Measurements from ENCODE around the gene CRYBG1. TPM values are rescaled to one million over a fixed set of nuclear protein-coding genes. Genes with fewer than 3 reads are reported as not detected.

Gene CRYBG1
- total and polyA plus RNA-seq, 2 of the 4 experiments (the other 2 are of a cell fraction), result 0.38 to 1.1 TPM

- Histone ChIP-seq H3K4me2 (ENCODE audit: low read depth, low read length) (no peak overlapping the region), H3K79me1 (ENCODE audit: low read depth in 1 of 2, low read length in 2 of 2) (no peaks in the 10 kb centered on the region), H3K14ac (replicated peaks; ENCODE audit: low read depth, low read length) (no peak overlapping the region), H3K27ac (ENCODE audit: insufficient read depth, low read length) (no peak overlapping the region), H2BK5ac (ENCODE audit: low read depth, low read length, poor library complexity, severe bottlenecking) (no peak overlapping the region), H3K36me3 (ENCODE audit: control insufficient read depth, insufficient read depth, low read length) (no peaks in the 10 kb centered on the region), H3K9me1 (ENCODE audit: insufficient read depth, low read length) (no peaks in the 10 kb centered on the region), H2AK9ac (replicated peaks; ENCODE audit: low read depth, low read length, poor library complexity) (no peak overlapping the region), H3K23ac (ENCODE audit: low read depth, low read length) (no peak overlapping the region), H4K5ac (ENCODE audit: low read depth, low read length) (no peak overlapping the region), H3K4me3 (ENCODE audit: insufficient read depth, low read depth, low read length) (no peak overlapping the region), H3K56ac (ENCODE audit: extremely low read depth, insufficient read depth, low read length) (no peak overlapping the region), H4K20me1 (ENCODE audit: insufficient read depth, low read length) (no peaks in the 10 kb centered on the region), H3K9ac (ENCODE audit: low read depth, low read length) (no peak overlapping the region), H2BK120ac (ENCODE audit: low read depth, low read length) (no peak overlapping the region), H3K4me1 (ENCODE audit: control insufficient read depth, insufficient read depth, low read length) (no peaks in the 10 kb centered on the region), H4K8ac (ENCODE audit: low read depth in 2 of 2, low read length in 2 of 2) (no peak overlapping the region), H2AFZ (replicated peaks; ENCODE audit: low read length, poor library complexity) (no peak overlapping the region), H2AK5ac (ENCODE audit: low read depth, low read length) (no peak overlapping the region), H2BK20ac (ENCODE audit: low read depth, low read length) (no peak overlapping the region), H2BK15ac (ENCODE audit: low read depth, low read length) (no peak overlapping the region), H4K91ac (ENCODE audit: insufficient read depth, low read depth, low read length) (no peak overlapping the region), H3K4ac (ENCODE audit: low read depth, low read length) (no peak overlapping the region), H3K18ac (ENCODE audit: low read depth, low read length) (no peak overlapping the region), H3K9me3 (ENCODE audit: control insufficient read depth, insufficient read depth, low read length) (no peaks in the 10 kb centered on the region), H3K27me3 (ENCODE audit: control insufficient read depth, insufficient read depth, low read length) (no peaks in the 10 kb centered on the region)
- TF ChIP-seq USF2 (IDR thresholded peaks at IDR 0.05; ENCODE audit: low read depth, low read length), result no peak
- TF ChIP-seq MAZ (IDR thresholded peaks at IDR 0.05; ENCODE audit: borderline replicate concordance, low read depth, low read length), result no peak
- no peak for TF ChIP-seq FOS (IDR thresholded peaks at IDR 0.05; ENCODE audit: low read depth, low read length)
- TF ChIP-seq CHD1 (IDR thresholded peaks at IDR 0.05; ENCODE audit: low read depth, low read length), result no peak
- no peak for TF ChIP-seq RCOR1 (IDR thresholded peaks at IDR 0.05; ENCODE audit: insufficient replicate concordance, low read length)
- TF ChIP-seq ELK1 (IDR thresholded peaks at IDR 0.05; ENCODE audit: borderline replicate concordance, low read depth, low read length), result no peak
- TF ChIP-seq RAD21 (IDR thresholded peaks at IDR 0.05; ENCODE audit: low read length), result no peak
- no peak for TF ChIP-seq BHLHE40 (IDR thresholded peaks at IDR 0.05; ENCODE audit: low read depth, low read length)
- no peak for TF ChIP-seq MXI1 (IDR thresholded peaks at IDR 0.05; ENCODE audit: borderline replicate concordance, low read depth, low read length)
- no peak for TF ChIP-seq MAFK (IDR thresholded peaks at IDR 0.05; ENCODE audit: low read depth, low read length)
- TF ChIP-seq NFE2L2 (IDR thresholded peaks at IDR 0.05; ENCODE audit: low read depth, low read length), result no peak
- no peak for TF ChIP-seq SMC3 (IDR thresholded peaks at IDR 0.05; ENCODE audit: low read depth, low read length)
- no peak for TF ChIP-seq RFX5 (IDR thresholded peaks at IDR 0.05; ENCODE audit: low read depth, low read length)
- no peak for TF ChIP-seq CTCF (conservative IDR thresholded peaks at IDR 0.05; ENCODE audit: low read depth, low read length)
- TF ChIP-seq CEBPB (IDR thresholded peaks at IDR 0.05; ENCODE audit: low read depth, low read length), result no peak
- TF ChIP-seq POLR2A (IDR thresholded peaks at IDR 0.05; ENCODE audit: low read depth, low read length), result no peak
- no CpG with 5 or more reads among the region's 2 CpGs for WGBS, 2 experiments (ENCODE audit: extremely low coverage in 2 of 2, insufficient read length in 1 of 2)
- no TSS peak for BruUV-seq (replicated peaks)
- dilution Hi-C loops (cut with HindIII; ENCODE audit: low sequenced_read_pairs, unreplicated experiment), result no loop called here
- CTCF ChIA-PET, result interaction anchor here (1.0 kb wide), 1 partner anchor 11 kb away, joined by 3 read pairs; no protein-coding TSS in a partner anchor
- ATAC-seq (ENCODE audit: low read depth), result no peak
- in situ Hi-C loops (cut with MboI; ENCODE audit: low sequenced_read_pairs), result no loop called here
- POLR2A ChIA-PET (ENCODE audit: unreplicated experiment), result no interaction called here
- intact Hi-C loops (cut with micrococcal nuclease), result no loop called here
- no peak for DNase-seq
These were observed 250.5 kb downstream of the CRYBG1 start for GRCh38 chr6:106611030-106611429.

Data from IMR-90 (cell line).